Fibroblast of peridontal ligament (primary cell): ENCODE measurements around the gene RAC2.
"Not testable (repeated sequence)": the region's sequence is repeated elsewhere in the genome, so short reads cannot be mapped to it uniquely, and the experiment has no call there.

Experiments
- DNase-seq: peaks from one replicate; pipeline ENCODE4 v3.0.0-alpha.2; 2010; ENCODE audit errors: extremely low read depth

RAC2 gene

DNA sequence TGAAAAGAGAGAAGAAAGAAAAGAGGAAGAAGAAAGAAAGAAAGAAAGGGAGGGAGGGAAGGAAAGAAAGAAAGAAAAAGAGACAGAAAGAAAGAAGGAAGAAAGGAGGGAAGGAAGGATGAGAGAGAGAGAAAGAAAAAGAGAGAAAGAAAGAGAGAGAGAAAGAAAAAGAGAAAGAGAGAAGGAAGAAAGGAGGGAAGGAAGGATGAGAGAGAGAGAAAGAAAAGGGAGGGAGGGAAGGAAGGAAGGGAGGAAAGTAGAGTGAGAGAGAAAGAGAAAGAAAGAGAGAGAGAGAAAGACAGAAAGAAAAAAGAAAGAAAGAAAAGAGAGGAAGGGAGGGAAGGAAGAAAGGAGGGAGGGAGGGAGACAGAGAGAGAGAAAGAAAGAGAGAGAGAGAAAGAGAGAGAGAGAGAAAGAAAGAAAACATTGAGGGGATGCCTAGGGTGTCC, 11.5 kb upstream of the RAC2 start:
- no peak for DNase-seq

DNA sequence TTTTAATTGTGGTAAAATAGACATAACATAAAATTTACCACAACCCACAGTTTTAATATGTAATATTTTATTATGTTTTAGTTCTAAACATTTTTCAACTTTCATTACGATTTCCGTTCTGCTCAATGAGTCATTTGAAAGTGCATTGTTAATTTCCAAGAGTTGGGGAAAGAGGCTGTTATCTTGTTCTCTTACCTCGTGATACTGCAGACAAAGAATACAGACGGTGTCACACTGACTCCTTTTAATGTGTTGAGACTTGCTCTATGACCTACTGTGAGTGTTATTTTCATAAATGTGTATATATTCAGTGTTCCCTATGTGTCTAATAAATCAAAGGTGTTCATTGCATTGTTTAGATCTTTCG, 10.8 kb upstream of the RAC2 start:
- no peak for DNase-seq

DNA sequence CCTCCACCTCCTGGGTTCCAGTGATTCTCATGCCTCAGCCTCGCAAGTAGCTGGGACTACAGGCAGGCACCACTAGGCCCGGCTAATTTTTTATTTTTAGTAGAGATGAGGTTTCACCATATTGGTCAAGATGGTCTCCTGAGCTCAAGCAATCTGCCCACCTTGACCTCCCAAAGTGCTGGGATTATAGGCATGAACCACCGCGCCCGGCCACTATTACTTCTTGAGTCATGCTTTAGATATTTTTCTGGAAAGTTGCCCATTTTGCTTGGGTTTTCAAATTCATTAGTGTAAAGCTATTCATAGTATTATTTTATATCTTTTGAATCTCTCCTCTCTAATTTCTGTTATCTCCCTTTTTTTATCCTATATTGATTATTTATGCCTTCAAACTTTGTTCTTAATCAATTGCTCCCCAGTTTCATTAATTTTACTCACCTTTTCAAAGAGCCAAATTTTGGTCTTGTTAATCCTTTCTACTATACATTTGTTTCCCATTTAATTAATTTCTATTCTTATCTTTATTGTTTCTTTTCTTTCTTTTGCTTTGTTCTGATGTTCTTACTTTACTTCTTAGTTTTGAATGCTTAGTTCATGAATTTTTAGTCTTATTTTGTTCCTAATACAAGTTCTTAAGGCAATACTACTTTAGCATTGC, 10.3 kb upstream of the RAC2 start:
- peak; percentile 54 for DNase-seq

DNA sequence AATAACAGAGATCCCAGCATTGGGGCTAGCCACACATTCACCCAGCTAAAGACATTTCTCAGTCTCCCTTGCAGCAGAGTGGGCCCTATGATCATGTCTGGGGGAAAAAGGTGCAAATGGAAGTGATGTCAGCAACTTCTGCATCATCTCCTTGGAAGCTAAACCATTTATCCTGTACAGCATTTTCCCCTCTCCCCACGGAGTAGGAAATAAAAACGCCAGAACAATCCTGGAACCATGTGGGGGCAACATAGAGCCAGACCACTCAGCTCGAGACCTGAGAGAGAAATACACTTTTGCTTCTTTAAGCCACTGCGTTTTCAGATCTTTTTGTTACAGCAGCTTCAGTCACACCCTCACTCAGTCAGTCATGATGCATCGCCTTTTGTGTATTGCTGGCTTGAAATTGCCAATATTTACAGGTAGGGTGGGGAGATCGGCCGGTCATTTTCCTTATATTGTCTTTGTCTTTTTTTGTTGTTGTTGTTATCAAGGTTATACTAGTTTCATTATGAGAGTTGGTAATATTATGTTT, 9.1 kb upstream of the RAC2 start:
- no peak for DNase-seq

- not testable (repeated sequence) for DNase-seq
Measured at GRCh38 chr22:37251836-37252235, 7.8 kb upstream of the RAC2 start.

GRCh38 chr22:37249986-37250385, 5.9 kb upstream of the RAC2 start:
- DNase-seq, result no peak

- no peak for DNase-seq
Measured at GRCh38 chr22:37248251-37248650, 4.2 kb upstream of the RAC2 start.

DNA sequence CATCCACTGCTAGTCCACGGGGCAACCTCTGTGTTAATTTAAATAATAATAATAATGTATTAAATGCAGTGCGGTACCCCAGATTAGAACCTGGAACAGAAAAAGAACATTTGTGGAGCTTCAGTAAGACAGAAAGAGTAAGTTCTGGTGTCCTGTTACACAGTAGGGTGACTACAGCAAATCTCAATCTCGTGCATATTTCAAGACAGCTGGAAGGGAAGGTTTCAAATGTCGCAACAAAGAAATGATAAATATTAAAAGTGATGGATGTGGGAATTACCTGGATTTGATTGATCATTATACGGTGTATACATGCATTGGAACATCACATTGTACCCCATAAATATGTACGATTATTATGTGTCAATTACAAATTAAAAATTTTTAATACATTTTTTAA, 1.7 kb upstream of the RAC2 start:
- no peak for DNase-seq

DNA sequence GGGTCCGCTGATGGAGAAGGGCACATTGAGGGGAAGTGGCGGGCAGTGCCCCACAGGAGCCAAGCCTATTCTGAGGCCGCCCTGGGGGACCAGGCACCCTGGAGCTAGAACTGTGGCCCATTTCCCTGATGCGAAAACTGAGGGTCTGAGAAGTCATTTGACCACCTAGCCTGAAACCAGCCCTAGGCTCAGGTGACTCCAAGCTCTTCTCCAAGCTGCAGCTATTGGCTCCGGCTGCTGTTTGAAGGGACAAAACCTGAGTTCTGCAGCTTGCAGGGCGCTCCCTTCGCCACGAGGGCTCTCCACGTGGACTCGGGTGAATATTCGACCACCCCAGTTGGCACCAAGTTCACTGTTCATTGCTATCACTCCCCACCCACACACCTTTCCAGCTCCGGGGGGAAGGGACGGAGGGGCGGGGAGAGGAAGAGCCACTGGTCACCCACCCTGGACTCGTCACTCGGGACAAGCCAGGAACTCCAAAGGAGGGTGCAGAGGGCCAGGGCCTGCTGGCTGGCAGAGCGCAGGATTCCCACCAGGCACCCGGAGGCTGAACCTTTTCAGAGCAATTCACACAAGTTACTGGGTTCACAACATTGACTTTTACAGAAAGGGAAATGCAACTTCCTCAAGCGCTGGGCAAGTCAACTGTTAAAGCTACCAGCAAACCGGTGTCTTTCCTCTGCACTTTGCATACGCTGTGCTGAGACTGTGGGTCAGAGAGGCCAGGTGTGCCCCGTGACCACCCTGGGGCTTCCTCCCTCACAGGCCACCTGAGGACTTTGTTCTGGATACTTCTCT, 1.1 kb upstream of the RAC2 start:
- DNase-seq, result no peak

GRCh38 chr22:37243402-37244113, 511 bp downstream of the RAC2 start:
- no peak for DNase-seq

- DNase-seq, result no peak
Measured at GRCh38 chr22:37242395-37242918, 1.6 kb downstream of the RAC2 start.

GRCh38 chr22:37241351-37242142, 2.5 kb downstream of the RAC2 start:
- DNase-seq, result no peak

DNA sequence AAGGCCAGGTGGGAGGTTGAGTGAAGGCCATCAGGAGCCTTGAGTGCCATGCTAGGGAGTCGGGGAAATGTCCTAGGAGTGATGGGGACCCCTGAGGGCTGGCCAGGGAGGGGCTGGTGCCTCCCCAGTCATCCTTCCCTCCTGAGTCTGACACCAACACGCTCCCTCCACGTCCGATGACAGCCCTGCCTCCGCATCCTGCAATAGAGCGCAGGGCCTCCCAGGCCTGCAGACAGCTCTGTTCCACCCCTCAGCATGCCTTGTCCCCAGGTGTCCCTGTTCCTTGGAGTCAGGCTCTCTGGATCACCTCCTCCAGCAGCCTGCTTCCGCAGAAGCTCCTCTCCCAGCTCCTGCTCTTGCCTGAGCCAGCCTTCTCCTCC, 3.1 kb downstream of the RAC2 start:
- no peak for DNase-seq

GRCh38 chr22:37240240-37240940, 3.7 kb downstream of the RAC2 start:
- no peak for DNase-seq

GRCh38 chr22:37239336-37240239, 4.5 kb downstream of the RAC2 start:
- no peak for DNase-seq

GRCh38 chr22:37237371-37238268, 6.4 kb downstream of the RAC2 start:
- DNase-seq, result no peak

DNA sequence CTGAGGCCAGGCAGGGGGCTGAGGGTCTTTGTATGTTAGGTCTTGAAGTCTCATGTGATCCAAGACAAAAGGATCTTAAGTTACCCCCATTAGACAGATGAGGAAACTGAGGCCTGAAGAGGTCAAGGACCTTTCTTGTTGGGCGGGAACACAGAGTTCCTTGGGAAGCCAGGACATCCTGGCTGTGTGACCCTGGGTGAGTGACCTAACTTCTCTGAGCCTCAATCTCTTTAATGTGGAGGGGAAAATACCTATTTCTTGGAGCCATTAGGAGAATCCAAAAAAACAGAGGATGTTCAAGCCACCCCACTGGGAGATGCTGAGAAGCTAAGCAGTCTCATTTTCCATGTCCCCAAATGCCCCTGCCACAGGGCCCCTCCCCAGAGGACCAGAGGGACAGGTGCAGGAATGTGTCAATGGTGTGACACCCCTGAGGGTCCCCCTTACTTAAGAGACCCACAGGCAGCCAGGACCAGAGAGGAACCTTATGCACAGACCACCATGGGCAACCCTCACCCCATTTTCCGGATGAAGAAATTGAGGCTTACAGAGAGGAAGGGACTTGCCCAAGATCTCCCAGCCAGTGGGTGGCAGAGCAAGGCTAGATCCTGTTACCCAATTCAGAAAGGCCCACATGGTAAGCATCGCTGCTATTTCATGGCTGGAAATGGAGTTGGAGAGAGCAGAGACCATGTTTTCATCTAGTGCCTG, 8.0 kb downstream of the RAC2 start:
- no peak for DNase-seq
